ENCODE measurements around the gene SPARC. TPM values are rescaled to one million over a fixed set of nuclear protein-coding genes. Genes with fewer than 3 reads are reported as not detected.
"Not testable (repeated sequence)": the region's sequence is repeated elsewhere in the genome, so short reads cannot be mapped to it uniquely, and the experiment has no call there.

SPARC gene
- total RNA-seq, 1 donor from 2014 or later = 92.5 TPM

DNA sequence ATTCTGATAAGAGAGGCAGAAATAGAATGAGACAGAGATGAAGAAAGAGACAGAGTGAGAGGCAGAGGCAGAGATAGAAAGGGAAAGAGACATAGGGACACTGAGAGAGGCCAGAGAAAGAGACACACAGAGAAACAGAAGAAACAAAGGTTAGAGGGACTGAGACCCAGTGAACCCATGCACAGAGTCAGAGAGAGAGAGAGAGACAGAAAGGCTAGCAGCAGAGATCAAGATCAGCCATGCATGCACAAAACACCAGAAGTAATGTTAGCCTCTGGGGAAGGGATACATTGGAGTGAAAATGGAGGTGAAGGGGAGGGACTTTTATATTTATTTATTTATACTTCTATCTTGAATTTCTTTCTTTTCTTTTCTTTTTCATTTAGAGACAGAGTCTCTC, 14.1 kb upstream of the SPARC start:
- DNase-seq (ENCODE audit: low read depth in 2 of 2) = no peak

GRCh38 chr5:151700296-151700695, 13.6 kb upstream of the SPARC start:
- DNase-seq (ENCODE audit: low read depth in 2 of 2) = no peak

GRCh38 chr5:151699071-151699901, 12.6 kb upstream of the SPARC start:
- peak; percentile 69 to 94 for DNase-seq (ENCODE audit: low read depth in 2 of 2)

DNA sequence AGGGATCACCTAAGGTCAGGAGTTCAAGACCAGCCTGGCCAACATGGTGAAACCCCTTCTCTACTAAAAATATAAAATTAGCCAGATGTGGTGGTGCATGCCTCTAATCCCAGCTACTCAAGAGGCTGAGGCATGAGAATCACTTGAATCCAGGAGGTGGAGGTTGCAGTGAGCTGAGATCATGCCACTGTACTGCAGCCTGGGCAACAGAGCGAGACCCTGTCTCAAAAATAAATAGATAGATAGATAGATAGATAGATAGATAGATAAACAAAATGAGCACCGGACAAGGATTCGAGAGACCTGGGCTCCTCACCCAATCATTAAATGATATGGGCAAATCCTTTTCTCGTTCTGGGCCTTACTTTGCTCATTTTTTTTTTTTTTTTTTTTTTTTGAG, 11.4 kb upstream of the SPARC start:
- not testable (repeated sequence) for DNase-seq (ENCODE audit: low read depth in 2 of 2)

GRCh38 chr5:151697452-151697851, 10.7 kb upstream of the SPARC start:
- DNase-seq (ENCODE audit: low read depth in 2 of 2) = no peak

GRCh38 chr5:151696470-151697061, 9.9 kb upstream of the SPARC start:
- no peak for DNase-seq (ENCODE audit: low read depth in 2 of 2)

GRCh38 chr5:151695464-151695863, 8.7 kb upstream of the SPARC start:
- no peak for DNase-seq (ENCODE audit: low read depth in 2 of 2)

- DNase-seq (ENCODE audit: low read depth in 2 of 2) = no peak
Observed at GRCh38 chr5:151694035-151694485, 7.3 kb upstream of the SPARC start.

GRCh38 chr5:151692312-151692711, 5.6 kb upstream of the SPARC start:
- no peak for DNase-seq (ENCODE audit: low read depth in 2 of 2)

GRCh38 chr5:151691706-151692105, 5.0 kb upstream of the SPARC start:
- DNase-seq (ENCODE audit: low read depth in 2 of 2) = no peak

GRCh38 chr5:151689591-151689990, 2.9 kb upstream of the SPARC start:
- not testable (repeated sequence) for DNase-seq (ENCODE audit: low read depth in 2 of 2)

- no peak for DNase-seq (ENCODE audit: low read depth in 2 of 2)
Observed at GRCh38 chr5:151688436-151688835, 1.7 kb upstream of the SPARC start.

DNA sequence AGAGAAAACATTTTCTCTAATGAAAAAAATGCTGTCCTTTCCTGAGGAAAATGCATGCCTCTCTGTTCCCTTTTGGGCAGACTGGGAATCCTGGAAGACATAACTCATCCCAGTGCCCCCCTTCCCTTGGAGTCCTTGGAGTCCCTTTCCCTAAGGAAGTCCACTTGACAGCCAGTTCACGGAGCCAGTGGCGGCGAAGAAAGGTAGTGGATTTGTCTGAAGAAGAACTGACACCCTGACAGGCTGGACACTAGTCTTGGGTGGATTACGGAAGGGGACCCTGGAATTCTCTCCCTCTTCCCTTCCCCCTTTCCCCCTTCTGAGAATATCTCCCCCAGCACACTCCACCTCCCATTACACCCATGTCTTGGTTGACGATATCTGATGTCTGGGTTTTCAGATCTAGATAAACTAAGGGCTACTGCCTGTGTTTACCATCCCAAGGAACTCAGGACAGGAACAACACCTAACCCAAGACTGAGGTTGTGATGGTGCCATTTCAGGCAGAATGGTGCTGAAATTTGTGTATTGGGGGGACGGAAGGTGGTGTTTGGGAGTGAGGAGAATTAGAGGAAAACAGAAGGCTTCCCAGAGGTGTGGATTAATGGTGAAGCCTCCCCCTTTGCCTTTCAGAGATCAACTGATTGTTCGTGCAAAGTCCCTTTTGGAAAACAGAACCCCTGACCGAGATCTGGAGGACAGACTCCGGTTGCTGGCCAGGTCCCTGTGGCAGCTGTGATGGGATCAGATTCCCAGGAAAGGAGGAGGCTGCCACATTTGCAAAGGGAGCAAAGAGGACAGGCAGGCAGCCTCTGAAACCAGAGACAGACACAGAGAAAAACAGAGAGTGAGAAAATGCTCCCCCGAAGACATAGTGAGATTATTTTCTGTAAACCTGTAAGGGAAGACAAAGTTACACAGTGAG, 704 bp downstream of the SPARC start:
- DNase-seq (ENCODE audit: low read depth in 2 of 2) = peak in 1 of 2 donors; percentile 54

GRCh38 chr5:151684690-151685361, 1.9 kb downstream of the SPARC start:
- peak in 1 of 2 donors; percentile 93 for DNase-seq (ENCODE audit: low read depth in 2 of 2)

- DNase-seq (ENCODE audit: low read depth in 2 of 2) = no peak
Observed at GRCh38 chr5:151683986-151684588, 2.6 kb downstream of the SPARC start.

GRCh38 chr5:151683444-151683843, 3.3 kb downstream of the SPARC start:
- no peak for DNase-seq (ENCODE audit: low read depth in 2 of 2)

DNA sequence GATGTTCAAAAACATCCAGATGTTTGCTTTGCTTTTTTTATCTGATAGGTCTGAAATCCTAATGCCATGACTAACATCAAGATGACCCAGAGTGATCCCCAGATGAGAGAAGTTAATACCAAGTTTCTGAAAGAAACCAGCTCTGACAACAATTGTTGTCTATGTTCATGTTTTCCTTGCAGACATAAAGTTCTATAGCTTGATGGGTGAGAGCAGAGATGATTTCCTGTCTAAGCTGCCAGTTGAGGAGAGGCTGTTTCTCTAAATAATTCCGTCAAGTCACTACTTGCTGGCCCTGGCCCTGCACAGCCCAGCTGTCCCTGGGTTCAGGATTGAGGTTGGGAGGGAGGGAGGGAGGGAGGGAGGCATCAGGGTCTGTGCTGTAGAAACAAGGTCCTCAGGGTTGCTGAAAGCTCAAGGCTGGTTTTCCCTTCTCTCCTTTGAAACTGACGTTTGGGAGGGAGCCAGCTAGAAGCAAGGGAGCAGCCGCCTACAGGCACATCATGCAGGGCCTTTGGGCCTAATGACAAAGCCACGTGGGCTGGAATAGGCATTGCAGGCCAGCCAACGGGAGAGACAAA, 3.9 kb downstream of the SPARC start:
- DNase-seq (ENCODE audit: low read depth in 2 of 2) = no peak

DNA sequence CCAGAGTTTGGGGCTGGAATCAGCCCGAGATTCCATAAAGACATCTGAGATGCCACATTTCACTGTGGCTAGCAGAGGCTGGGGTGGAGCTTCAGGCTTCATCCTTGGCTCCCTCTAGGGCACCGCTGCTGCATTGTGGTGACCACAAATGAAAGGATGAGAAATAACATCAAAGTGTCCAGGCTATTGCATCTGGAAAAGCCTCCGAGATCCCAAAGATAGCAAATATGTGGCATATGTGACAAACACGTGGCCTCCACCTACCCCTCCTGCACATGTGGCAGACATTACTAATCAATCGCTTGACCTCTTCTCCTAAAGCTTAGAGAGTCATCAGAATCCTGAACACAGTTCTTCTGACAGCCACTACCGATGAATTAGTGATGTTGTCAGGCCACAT, 4.5 kb downstream of the SPARC start:
- DNase-seq (ENCODE audit: low read depth in 2 of 2) = no peak

- DNase-seq (ENCODE audit: low read depth in 2 of 2) = no peak
Observed at GRCh38 chr5:151680944-151681427, 5.7 kb downstream of the SPARC start.

DNA sequence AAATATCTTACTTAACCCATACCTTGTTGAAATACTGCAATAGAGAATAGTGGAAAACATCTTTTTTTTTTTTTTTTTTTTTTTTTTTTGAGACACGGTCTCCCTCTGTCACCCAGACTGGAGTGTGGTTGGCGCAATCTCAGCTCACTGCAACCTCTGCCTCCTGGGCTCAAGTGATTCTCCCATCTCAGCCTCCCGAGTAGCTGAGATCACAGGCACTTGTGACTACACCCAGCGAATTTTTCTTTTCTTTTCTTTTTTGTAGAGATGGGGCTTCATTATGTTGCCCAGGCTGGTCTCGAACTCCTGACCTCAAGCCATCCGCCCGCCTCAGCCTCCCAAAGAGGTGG, 6.6 kb downstream of the SPARC start:
- not testable (repeated sequence) for DNase-seq (ENCODE audit: low read depth in 2 of 2)

Measured in lung microvascular endothelial cell (primary cell).